AG09319 (cell line): ENCODE measurements around the gene TSHR.
A peak's percentile ranks its signal among the peaks of the same experiment; 100 is the strongest.

ENCODE experiments used
- DNase-seq: peaks from one replicate; pipeline ENCODE4 v3.0.0-alpha.2; 2010; ENCODE audit warnings: low read depth; ENCODE audit errors: extremely low read depth
- TF ChIP-seq, protein P1 (sequence below): IDR thresholded peaks from 2 replicates; pipeline ENCODE4 v1.5.1; 2011; ENCODE audit warnings: low read depth, mild to moderate bottlenecking, inconsistent platforms, low read length, moderate library complexity

The TSHR gene

DNA sequence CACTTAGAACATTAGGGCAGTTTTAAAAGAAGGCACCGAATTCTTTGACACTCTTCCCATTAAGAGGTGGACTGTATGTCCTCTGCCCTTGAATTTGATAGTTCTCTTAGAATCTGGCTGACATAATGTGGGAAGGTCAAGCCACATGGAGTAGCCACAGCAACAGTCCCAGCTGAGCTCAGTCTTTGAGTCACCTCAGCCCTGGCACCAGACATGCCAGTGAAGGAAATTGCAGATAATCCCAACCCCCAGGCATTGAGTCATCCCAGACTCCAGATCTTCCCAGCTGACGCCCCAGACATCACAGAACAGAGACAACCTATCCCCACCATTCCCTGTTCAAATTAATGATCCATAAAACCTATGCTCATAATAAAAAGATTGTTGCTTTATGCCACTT lies 181.9 kb downstream of the TSHR start:
- TF ChIP-seq, protein P1, sequence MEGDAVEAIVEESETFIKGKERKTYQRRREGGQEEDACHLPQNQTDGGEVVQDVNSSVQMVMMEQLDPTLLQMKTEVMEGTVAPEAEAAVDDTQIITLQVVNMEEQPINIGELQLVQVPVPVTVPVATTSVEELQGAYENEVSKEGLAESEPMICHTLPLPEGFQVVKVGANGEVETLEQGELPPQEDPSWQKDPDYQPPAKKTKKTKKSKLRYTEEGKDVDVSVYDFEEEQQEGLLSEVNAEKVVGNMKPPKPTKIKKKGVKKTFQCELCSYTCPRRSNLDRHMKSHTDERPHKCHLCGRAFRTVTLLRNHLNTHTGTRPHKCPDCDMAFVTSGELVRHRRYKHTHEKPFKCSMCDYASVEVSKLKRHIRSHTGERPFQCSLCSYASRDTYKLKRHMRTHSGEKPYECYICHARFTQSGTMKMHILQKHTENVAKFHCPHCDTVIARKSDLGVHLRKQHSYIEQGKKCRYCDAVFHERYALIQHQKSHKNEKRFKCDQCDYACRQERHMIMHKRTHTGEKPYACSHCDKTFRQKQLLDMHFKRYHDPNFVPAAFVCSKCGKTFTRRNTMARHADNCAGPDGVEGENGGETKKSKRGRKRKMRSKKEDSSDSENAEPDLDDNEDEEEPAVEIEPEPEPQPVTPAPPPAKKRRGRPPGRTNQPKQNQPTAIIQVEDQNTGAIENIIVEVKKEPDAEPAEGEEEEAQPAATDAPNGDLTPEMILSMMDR, result no peak
- DNase-seq, result peak; percentile 12

DNA sequence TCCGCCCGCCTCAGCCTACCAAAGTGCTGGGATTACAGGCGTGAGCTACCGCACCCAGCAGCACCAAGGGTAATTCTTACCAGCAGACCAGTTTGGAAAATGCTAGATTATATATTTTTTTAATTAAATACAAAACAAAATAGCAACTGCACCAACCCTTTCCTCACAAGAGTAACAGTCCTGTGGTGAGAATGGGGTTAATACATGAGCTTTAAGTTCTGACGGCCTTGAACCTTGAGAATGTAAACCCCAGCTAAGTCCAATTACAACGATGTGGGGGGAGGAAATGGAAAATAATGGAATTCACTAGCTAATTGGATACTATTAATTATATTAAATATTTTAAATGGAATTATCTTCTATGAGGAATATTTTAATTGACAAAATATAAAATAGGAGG lies 183.0 kb downstream of the TSHR start:
- TF ChIP-seq, protein P1, result no peak
- no peak for DNase-seq

GRCh38 chr14:81141426-81141825 lies 186.0 kb downstream of the TSHR start:
- TF ChIP-seq, protein P1, result no peak
- no peak for DNase-seq

DNA sequence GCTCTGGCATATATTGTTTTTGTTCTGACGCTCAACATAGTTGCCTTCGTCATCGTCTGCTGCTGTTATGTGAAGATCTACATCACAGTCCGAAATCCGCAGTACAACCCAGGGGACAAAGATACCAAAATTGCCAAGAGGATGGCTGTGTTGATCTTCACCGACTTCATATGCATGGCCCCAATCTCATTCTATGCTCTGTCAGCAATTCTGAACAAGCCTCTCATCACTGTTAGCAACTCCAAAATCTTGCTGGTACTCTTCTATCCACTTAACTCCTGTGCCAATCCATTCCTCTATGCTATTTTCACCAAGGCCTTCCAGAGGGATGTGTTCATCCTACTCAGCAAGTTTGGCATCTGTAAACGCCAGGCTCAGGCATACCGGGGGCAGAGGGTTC lies 188.4 kb downstream of the TSHR start:
- TF ChIP-seq, protein P1, result no peak
- DNase-seq, result no peak

DNA sequence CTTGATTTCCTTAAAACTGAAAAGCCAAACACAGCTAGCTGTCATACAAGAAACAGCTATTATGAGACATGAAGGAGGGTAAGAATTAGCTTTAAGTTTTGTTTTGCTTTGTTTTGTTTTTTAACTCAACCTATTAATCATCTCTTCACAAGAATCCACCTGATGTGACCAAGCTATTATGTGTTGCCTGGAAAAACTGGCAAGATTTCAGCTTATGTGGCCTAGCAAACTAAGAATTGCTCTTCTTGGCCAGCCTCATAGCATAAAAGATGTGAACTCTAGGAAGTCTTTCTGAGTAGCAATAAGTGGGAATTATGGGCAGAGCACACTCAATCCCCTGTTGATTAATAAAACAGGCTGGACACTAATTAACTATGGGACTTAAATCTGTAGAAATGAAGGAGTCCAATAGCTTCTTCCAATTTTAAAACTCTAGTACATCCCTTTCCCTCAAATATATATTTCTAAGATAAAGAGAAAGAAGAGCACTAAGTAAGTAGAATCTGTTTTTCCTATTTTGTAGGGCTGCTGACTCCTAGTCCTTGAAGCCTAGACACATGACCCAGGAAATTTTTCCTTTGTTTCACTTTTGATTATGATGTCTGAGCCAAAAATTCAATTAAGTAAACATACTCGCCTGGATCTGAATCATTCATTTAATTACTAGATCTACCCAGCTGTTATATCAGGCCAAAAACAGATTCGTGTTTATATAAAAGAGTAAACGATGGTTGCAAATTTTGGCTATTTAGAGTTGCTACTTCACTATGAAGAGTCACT lies 189.6 kb downstream of the TSHR start:
- no peak for DNase-seq
- TF ChIP-seq, protein P1, result no peak

DNA sequence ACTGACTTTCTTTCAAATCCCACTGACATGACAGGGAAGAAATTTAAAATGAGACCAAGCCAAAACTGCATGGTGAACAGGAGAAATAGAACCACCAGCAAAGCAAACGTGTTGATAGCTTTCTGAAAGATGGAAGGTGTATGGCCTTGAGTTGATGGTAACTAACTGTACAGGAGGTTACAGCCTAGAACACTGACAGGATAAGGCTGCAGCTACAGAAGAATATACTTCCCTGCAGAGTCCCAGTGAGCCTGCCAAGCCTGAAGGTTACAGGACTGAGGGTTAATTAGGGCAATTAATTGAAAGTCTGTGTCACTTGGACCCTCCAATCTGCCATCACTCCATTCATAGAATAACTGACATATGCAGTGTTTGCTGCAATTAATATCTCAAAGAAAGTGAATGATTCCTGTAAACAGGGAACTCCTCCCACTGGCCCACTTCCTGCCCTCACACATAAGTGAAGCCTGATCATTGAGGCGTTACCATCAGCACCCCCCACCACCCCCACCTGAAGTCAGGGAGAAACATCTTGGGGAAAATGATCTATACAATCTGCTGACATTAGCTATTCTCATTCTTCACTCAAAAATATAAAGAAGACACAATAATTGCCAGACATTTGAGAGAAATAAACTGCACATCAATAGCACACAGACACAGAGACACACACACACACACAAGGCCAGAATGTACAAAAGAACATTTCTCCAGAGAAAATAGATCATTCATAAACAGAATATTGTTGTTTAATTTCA lies 191.9 kb downstream of the TSHR start:
- no peak for DNase-seq
- TF ChIP-seq, protein P1, result no peak

DNA sequence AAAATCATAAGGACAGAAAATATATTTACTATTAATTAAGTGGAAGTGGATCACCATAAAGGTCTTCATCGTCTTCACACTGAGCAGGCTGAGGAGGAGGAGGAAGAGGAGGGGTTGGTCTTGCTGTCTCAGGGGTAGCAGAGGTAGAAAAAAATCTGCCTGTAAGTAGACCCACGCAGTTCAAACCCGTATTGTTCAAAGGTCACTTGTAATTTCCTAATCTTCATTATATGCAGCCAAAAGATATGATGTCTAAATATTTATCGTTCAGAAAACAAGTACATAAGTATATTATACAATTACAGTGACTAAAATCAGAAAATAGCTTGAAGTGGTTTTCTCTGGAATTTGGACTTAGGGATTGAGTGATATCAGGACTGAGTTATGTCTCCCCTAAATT lies 193.2 kb downstream of the TSHR start:
- no peak for DNase-seq
- TF ChIP-seq, protein P1, result no peak
